Stimulated activated CD4-positive, alpha-beta T cell treated with anti-CD3 and anti-CD28 coated beads, TNF-alpha, amount 100 ng/mL, for 1 hour (primary cell): ENCODE measurements around the gene NXPH4.

Experiments
- DNase-seq, 3 donors: peaks; one replicate each; pipeline ENCODE4 v3.0.0-alpha.2; 2020; ENCODE audit warnings: low read depth in 3 of 3, low spot score in 1 of 3

NXPH4 gene

GRCh38 chr12:57241402-57242310, 25.1 kb downstream of the NXPH4 start:
- DNase-seq: no peak

- no peak for DNase-seq
Observed at GRCh38 chr12:57242329-57242690, 25.7 kb downstream of the NXPH4 start.

GRCh38 chr12:57242691-57243454, 26.3 kb downstream of the NXPH4 start:
- peak in 1 of 3 donors; percentile 72 for DNase-seq

- peak in 2 of 3 donors; percentile 60 to 77 for DNase-seq
Observed at GRCh38 chr12:57243521-57244311, 27.1 kb downstream of the NXPH4 start.

GRCh38 chr12:57244312-57244696, 27.7 kb downstream of the NXPH4 start:
- no peak for DNase-seq

- no peak for DNase-seq
Observed at GRCh38 chr12:57247041-57247440, 30.4 kb downstream of the NXPH4 start.

GRCh38 chr12:57248934-57249742, 32.5 kb downstream of the NXPH4 start:
- no peak for DNase-seq

- DNase-seq: no peak
Observed at GRCh38 chr12:57250541-57250940, 33.9 kb downstream of the NXPH4 start.

- DNase-seq: no peak
Observed at GRCh38 chr12:57250956-57251355, 34.4 kb downstream of the NXPH4 start, which contains the start of gene STAC3. STAC3 (minus strand) TSS chr12:57251187; CDS start chr12:57249636, 1,551 bp downstream.

- no peak for DNase-seq
Observed at GRCh38 chr12:57254506-57255280, 38.1 kb downstream of the NXPH4 start.

GRCh38 chr12:57255916-57256315, 39.3 kb downstream of the NXPH4 start:
- no peak for DNase-seq

GRCh38 chr12:57258977-57259970, 42.7 kb downstream of the NXPH4 start:
- DNase-seq: no peak

- no peak for DNase-seq
Observed at GRCh38 chr12:57260366-57260765, 43.8 kb downstream of the NXPH4 start.

- no peak for DNase-seq
Observed at GRCh38 chr12:57261428-57261865, 44.9 kb downstream of the NXPH4 start.

GRCh38 chr12:57262126-57262822, 45.7 kb downstream of the NXPH4 start:
- DNase-seq: no peak

GRCh38 chr12:57263096-57263495, 46.5 kb downstream of the NXPH4 start:
- DNase-seq: no peak

GRCh38 chr12:57266681-57267080, 50.1 kb downstream of the NXPH4 start:
- no peak for DNase-seq

- DNase-seq: no peak
Observed at GRCh38 chr12:57268264-57268663, 51.7 kb downstream of the NXPH4 start.
